Panc1 (cell line): ENCODE data around the gene DNASE1.

Source experiments
- CTCF ChIP-seq: fragments of 450-650 bp; IDR thresholded peaks from 2 replicates; pipeline ENCODE4 v1.5.1; 2017; ENCODE audit warnings: mild to moderate bottlenecking
- POLR2AphosphoS5 ChIP-seq: IDR thresholded peaks from 2 replicates; pipeline ENCODE4 v1.6.1; 2012; ENCODE audit warnings: mild to moderate bottlenecking, low read depth, low read length, moderate library complexity

DNA sequence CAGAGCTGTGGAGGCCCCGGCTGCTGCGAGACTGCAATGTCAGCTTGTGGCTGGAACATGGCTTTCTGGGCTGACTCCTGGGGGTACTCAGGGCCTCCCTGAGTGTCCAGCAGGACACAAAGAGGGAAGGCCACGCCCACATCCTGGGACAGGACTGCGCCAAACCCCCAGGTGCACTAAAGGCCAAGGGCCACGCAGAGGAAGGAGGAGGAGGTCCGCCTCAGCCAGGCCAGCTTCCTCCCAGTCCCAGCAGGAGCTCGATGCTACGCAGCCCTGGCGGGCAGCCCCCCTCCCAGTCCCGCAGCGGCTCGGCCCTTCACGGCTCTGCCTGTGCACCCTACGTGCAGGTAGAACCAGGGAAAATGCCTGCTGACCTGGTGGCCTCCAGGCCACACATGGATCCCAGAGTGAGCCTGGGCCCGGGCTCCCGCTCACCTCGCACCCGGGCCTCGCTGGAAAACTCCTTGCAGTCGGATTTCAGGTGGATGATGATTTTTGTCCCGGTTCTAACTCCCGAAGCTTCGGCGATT lies 21.2 kb downstream of the DNASE1 start:
- no peak for TF ChIP-seq CTCF
- TF ChIP-seq POLR2AphosphoS5: no peak
